ENCODE measurements around the gene KIF1C. TPM values are rescaled to one million over a fixed set of nuclear protein-coding genes. Genes with fewer than 3 reads are reported as not detected.

Gene KIF1C
- total and polyA plus RNA-seq, 9 of the 15 experiments (the other 6 are each of a cell fraction or from before 2014, with no cell fraction given), result 0.38 to 68.4 (median 25.1) TPM

GRCh38 chr17:4978726-4979125 lies 19.0 kb upstream of the KIF1C start:
- no peaks in the 10 kb centered on the region for H3K9me1 ChIP-seq (ENCODE audit: control insufficient read depth, insufficient read depth, low read length)
- no peak overlapping the region for H3K4me2 ChIP-seq (ENCODE audit: insufficient read depth, low read length)
- no peaks in the 10 kb centered on the region for H3K9me3 ChIP-seq (replicated peaks; ENCODE audit: control insufficient read depth, insufficient read depth, low read depth, low read length)
- DNase-seq (ENCODE audit: extremely low read depth in 1 of 4, low spot score in 3 of 4) (no peak), FAIRE-seq (no peak), ATAC-seq (no peak)
- no peak overlapping the region for H2AFZ ChIP-seq (ENCODE audit: low read depth, low read length)
- no peaks in the 10 kb centered on the region for H3K79me2 ChIP-seq (ENCODE audit: control insufficient read depth, insufficient read depth, low read length)
- ChIA-PET POLR2A (interaction anchor here (1.4 kb wide), 1 partner anchor 9 kb away, joined by 8 read pairs; no protein-coding TSS in a partner anchor), CTCF (ENCODE audit: low intra/inter-chr PET ratio) (no interaction called here)
- no peak overlapping the region for H3K4me3 ChIP-seq
- no peak overlapping the region for H3K27ac ChIP-seq (ENCODE audit: extremely low read depth, low read depth, low read length)
- intact Hi-C loops (cut with micrococcal nuclease) (no loop called here), in situ Hi-C loops (cut with MboI) (no loop called here)
- 0 out of 2 replicates have a peak, but pooled peaks cover 6% of the 10 kb centered on the region for H4K20me1 ChIP-seq (replicated peaks; ENCODE audit: control insufficient read depth, insufficient read depth, low read length)
- H3K36me3 ChIP-seq (ENCODE audit: control insufficient read depth, insufficient read depth, low read length), result peaks cover 79% of the 10 kb centered on the region
- no peaks in the 10 kb centered on the region for H3K27me3 ChIP-seq (ENCODE audit: control insufficient read depth in 2 of 2, insufficient read depth in 2 of 2, low read length in 2 of 2)
- H3K9ac ChIP-seq (ENCODE audit: insufficient read depth in 1 of 2, low read depth in 2 of 2, low read length in 2 of 2), result no peak overlapping the region
- no TSS peak for BruUV-seq (replicated peaks)
- H3K4me1 ChIP-seq (replicated peaks in 1 of 2; ENCODE audit: control insufficient read depth in 2 of 2, insufficient read depth in 2 of 2, low read length in 2 of 2), result peaks cover 0 to 6% of the 10 kb centered on the region in 2 experiments; a peak in 1 of 5 replicates
- TF ChIP-seq HCFC1 (IDR thresholded peaks at IDR 0.05; ENCODE audit: low read depth, low read length) (no peak), BHLHE40 (IDR thresholded peaks at IDR 0.05; ENCODE audit: low read length) (no peak), RHOXF2B (CRISPR knock-in tag; conservative IDR thresholded peaks at IDR 0.05) (no peak), NCOA2 (IDR thresholded peaks at IDR 0.05; ENCODE audit: partially characterized antibody in 2 of 2) (no peak), NR3C1 (CRISPR knock-in tag; IDR thresholded peaks at IDR 0.05) (no peak), STAT6 (CRISPR knock-in tag; IDR thresholded peaks at IDR 0.05) (no peak), TEAD4 (IDR thresholded peaks at IDR 0.05; ENCODE audit: low read length) (no peak), TEAD4 (CRISPR knock-in tag; IDR thresholded peaks at IDR 0.05; ENCODE audit: borderline replicate concordance) (no peak), ETV6 (IDR thresholded peaks at IDR 0.05; ENCODE audit: borderline replicate concordance in 1 of 2, low read depth in 2 of 2, low read length in 1 of 2) (no peak), ETV6 (CRISPR knock-in tag; IDR thresholded peaks at IDR 0.05; ENCODE audit: borderline replicate concordance) (no peak), SMAD1 (IDR thresholded peaks at IDR 0.05; ENCODE audit: low read depth, low read length, partially characterized antibody) (no peak), MBD2 (IDR thresholded peaks at IDR 0.05; ENCODE audit: borderline replicate concordance, low read depth) (no peak), GTF2F1 (IDR thresholded peaks at IDR 0.05; ENCODE audit: low read depth, low read length) (no peak), DACH1 (IDR thresholded peaks at IDR 0.05; ENCODE audit: partially characterized antibody) (no peak), GABPB2 (CRISPR knock-in tag; conservative IDR thresholded peaks at IDR 0.05) (no peak), CLOCK (CRISPR knock-in tag; IDR thresholded peaks at IDR 0.05; ENCODE audit: borderline replicate concordance) (no peak), GATAD2B (IDR thresholded peaks at IDR 0.05; ENCODE audit: borderline replicate concordance) (no peak), MCM5 (IDR thresholded peaks at IDR 0.05; ENCODE audit: low read depth) (no peak), SNIP1 (IDR thresholded peaks at IDR 0.05; ENCODE audit: low read depth) (no peak), MTA2 (IDR thresholded peaks at IDR 0.05; ENCODE audit: low read depth) (no peak), ZNF830 (CRISPR knock-in tag; IDR thresholded peaks at IDR 0.05) (no peak)

All from K562 (cell line).